Natural killer cell (primary cell): ENCODE data around the gene OR8J1. TPM values are rescaled to one million over a fixed set of nuclear protein-coding genes. Genes with fewer than 3 reads are reported as not detected.

Source experiments
- ATAC-seq, 3 donors: fragments of 150-1000 bp in 2 of 3; fragments of 200-7000 bp in 1 of 3; cut with Tn5 transposase; 1 replicate in 1 of 3; 2 replicates in 2 of 3; pipeline ENCODE4 v1.10.0; 2021; ENCODE audit warnings: mild to moderate bottlenecking in 2 of 3, moderate library complexity in 2 of 3
- DNase-seq, 2 donors: peaks; one replicate each; pipeline versions ENCODE4 v3.0.0 to v3.0.0-alpha.2; 2013 to 2021; ENCODE audit warnings: mixed read lengths in 1 of 2
- H3K27ac ChIP-seq: one replicate; pipeline ENCODE4 v1.5.1; 2013; ENCODE audit warnings: mild to moderate bottlenecking, low read length
- H3K27me3 ChIP-seq: one replicate; pipeline ENCODE4 v1.6.1; 2013; ENCODE audit warnings: low read length; ENCODE audit not compliant: control insufficient read depth, insufficient read depth
- H3K36me3 ChIP-seq: one replicate; pipeline ENCODE4 v1.6.1; 2013; ENCODE audit warnings: low read length; ENCODE audit not compliant: control insufficient read depth, insufficient read depth
- H3K4me1 ChIP-seq: one replicate; pipeline ENCODE4 v1.6.1; 2013; ENCODE audit warnings: low read length; ENCODE audit not compliant: control insufficient read depth, insufficient read depth
- H3K4me3 ChIP-seq: one replicate; pipeline ENCODE4 v1.5.1; 2013; ENCODE audit warnings: low read length
- H3K9me3 ChIP-seq: one replicate; pipeline ENCODE4 v1.6.1; 2013; ENCODE audit warnings: low read length; ENCODE audit not compliant: control insufficient read depth, insufficient read depth
- H3K27ac Mint-ChIP-seq, 2 donors: one replicate each; pipeline ENCODE4 v1.8.0; 2022; ENCODE audit warnings: mild to moderate bottlenecking in 2 of 2, mixed read lengths in 2 of 2, moderate library complexity in 1 of 2
- H3K27me3 Mint-ChIP-seq, 2 donors: one replicate each; pipeline ENCODE4 v1.8.0; 2022; ENCODE audit warnings: low read depth in 2 of 2, mixed read lengths in 2 of 2
- H3K36me3 Mint-ChIP-seq: one replicate; pipeline ENCODE4 v1.8.0; 2022; ENCODE audit warnings: mixed read lengths
- H3K4me1 Mint-ChIP-seq, 2 donors: one replicate each; pipeline ENCODE4 v1.8.0; 2022; ENCODE audit warnings: mixed read lengths in 2 of 2
- H3K4me3 Mint-ChIP-seq: one replicate; pipeline ENCODE4 v1.8.0; 2022; ENCODE audit warnings: mild to moderate bottlenecking, moderate library complexity, mixed read lengths
- H3K9me3 Mint-ChIP-seq, 2 donors: one replicate each; pipeline ENCODE4 v1.8.0; 2022; ENCODE audit warnings: mixed read lengths in 2 of 2
- WGBS: methylation state at CpG from one replicate; pipeline ENCODE4 v1.1.7; 2013; ENCODE audit warnings: missing lambda C conversion rate; ENCODE audit not compliant: insufficient coverage; 5-methylcytosine and 5-hydroxymethylcytosine counted together
- intact Hi-C: fragments of 100-400 bp; cut with micrococcal nuclease; formaldehyde crosslinking; loops from one replicate; pipeline ENCODE4 v1.14.2; 2022
- total RNA-seq, 4 donors: library from RNA; stranded (reverse); fragments of 120-200 nt in 1 of 4; gene quantifications; one replicate each; pipeline versions ENCODE4 v1.2.3 to v1.2.4, GENCODE V29; 2013 to 2022
- TF ChIP-seq, protein P1 (sequence below): fragments of 200-600 bp; IDR thresholded peaks from one replicate; pipeline ENCODE4 v1.8.0; 2022; ENCODE audit warnings: antibody characterized with exemption

Gene OR8J1
- not detected for total RNA-seq
- total RNA-seq (2013), result not detected

DNA sequence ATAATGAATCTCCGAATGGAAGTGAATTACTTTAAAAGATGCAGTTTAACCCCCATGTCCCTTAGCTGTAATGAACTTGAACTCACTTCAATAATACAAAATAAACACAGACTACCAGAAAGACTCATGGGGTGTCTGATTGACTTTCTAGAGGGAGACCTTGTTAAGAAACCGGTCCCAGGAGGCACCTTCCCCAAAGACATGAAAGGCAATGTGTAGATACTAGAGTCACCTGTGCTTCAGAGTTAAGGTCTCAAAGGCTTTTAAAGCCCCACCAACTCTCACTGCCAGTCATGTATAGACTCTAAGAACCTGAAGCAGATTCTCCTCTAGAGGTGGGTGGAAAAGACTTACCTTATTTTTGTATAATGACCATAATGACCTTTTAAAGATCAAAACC lies at the start of gene OR8J1:
Gene OR8J1 (plus strand): TSS at position 301 of the 400 bp plus-strand sequence. CDS start 5,956 bp downstream, outside the sequence.
- Histone ChIP-seq H3K9me3 (no peaks in the 10 kb centered on the region), H3K27me3 (no peaks in the 10 kb centered on the region), H3K4me1 (no peaks in the 10 kb centered on the region), H3K36me3 (no peaks in the 10 kb centered on the region), H3K27ac (no peak within 1 kb of the TSS), H3K4me3 (no peak within 1 kb of the TSS)
- H3K4me3 Mint-ChIP-seq, result no peak within 1 kb of the TSS
- no peak within 1 kb of the TSS for H3K27ac Mint-ChIP-seq
- WGBS, result 100% methylated on average over 1 of the region's 2 CpGs
- H3K27me3 Mint-ChIP-seq, result no peaks in the 10 kb centered on the region
- intact Hi-C loops, result no loop called here
- DNase-seq (no peak), ATAC-seq (no peak)
- peaks cover 10 to 14% of the 10 kb centered on the region in 2 donors for H3K9me3 Mint-ChIP-seq
- TF ChIP-seq, protein P1, sequence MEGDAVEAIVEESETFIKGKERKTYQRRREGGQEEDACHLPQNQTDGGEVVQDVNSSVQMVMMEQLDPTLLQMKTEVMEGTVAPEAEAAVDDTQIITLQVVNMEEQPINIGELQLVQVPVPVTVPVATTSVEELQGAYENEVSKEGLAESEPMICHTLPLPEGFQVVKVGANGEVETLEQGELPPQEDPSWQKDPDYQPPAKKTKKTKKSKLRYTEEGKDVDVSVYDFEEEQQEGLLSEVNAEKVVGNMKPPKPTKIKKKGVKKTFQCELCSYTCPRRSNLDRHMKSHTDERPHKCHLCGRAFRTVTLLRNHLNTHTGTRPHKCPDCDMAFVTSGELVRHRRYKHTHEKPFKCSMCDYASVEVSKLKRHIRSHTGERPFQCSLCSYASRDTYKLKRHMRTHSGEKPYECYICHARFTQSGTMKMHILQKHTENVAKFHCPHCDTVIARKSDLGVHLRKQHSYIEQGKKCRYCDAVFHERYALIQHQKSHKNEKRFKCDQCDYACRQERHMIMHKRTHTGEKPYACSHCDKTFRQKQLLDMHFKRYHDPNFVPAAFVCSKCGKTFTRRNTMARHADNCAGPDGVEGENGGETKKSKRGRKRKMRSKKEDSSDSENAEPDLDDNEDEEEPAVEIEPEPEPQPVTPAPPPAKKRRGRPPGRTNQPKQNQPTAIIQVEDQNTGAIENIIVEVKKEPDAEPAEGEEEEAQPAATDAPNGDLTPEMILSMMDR, result no peak
- H3K4me1 Mint-ChIP-seq, result no peaks in the 10 kb centered on the region
- no peaks in the 10 kb centered on the region for H3K36me3 Mint-ChIP-seq

GRCh38 chr11:56307836-56308235 lies 46.3 kb upstream of the OR8J1 start:
- no peaks in the 10 kb centered on the region for H3K4me1 Mint-ChIP-seq
- DNase-seq (no peak), ATAC-seq (no peak)
- peaks cover 10% of the 10 kb centered on the region for H3K9me3 ChIP-seq
- H3K27me3 ChIP-seq, result no peaks in the 10 kb centered on the region
- TF ChIP-seq, protein P1, result no peak
- H3K4me1 ChIP-seq, result no peaks in the 10 kb centered on the region
- peaks cover 20 to 44% of the 10 kb centered on the region in 2 donors for H3K9me3 Mint-ChIP-seq
- peaks cover 44% of the 10 kb centered on the region for H3K36me3 Mint-ChIP-seq
- no peak overlapping the region for H3K27ac Mint-ChIP-seq
- H3K4me3 ChIP-seq, result no peak overlapping the region
- H3K27ac ChIP-seq, result no peak overlapping the region
- H3K27me3 Mint-ChIP-seq, result no peaks in the 10 kb centered on the region
- H3K4me3 Mint-ChIP-seq, result no peak overlapping the region
- no peaks in the 10 kb centered on the region for H3K36me3 ChIP-seq
- WGBS, result 91% methylated on average over 3 of the region's 3 CpGs
- intact Hi-C loops, result no loop called here

DNA sequence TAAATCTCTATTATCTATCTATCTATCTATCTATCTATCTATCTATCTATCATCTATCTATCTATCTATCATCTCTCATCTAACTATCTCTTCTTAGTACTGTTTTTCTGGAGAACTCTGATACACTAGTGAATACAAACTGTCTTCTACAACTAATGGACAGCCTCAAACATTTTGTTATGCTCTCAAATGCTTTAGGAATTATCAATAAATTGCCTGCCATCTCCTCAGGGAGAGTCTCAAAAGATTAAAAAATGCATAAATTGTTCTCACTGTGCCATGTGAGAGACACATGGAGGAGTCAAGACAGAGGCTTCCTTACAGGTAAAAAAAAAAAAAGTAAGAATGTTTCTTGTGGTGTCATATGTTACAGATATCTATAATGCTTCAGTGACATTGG lies 39.2 kb upstream of the OR8J1 start, which contains the start of gene OR8K3:
Gene OR8K3 (plus strand): TSS at position 301 of the 400 bp plus-strand sequence. CDS start 3,163 bp downstream, outside the sequence.
- no peaks in the 10 kb centered on the region for H3K27me3 ChIP-seq
- Mint-ChIP-seq H3K4me3 (no peak within 1 kb of the TSS), H3K27me3 (no peaks in the 10 kb centered on the region), H3K9me3 (peaks cover 15 to 21% of the 10 kb centered on the region in 2 donors), H3K36me3 (peaks cover 5% of the 10 kb centered on the region), H3K4me1 (no peaks in the 10 kb centered on the region), H3K27ac (no peak within 1 kb of the TSS)
- intact Hi-C loops, result no loop called here
- TF ChIP-seq, protein P1, result no peak
- no peaks in the 10 kb centered on the region for H3K36me3 ChIP-seq
- ATAC-seq (no peak), DNase-seq (no peak)
- peaks cover 3% of the 10 kb centered on the region for H3K9me3 ChIP-seq
- H3K4me1 ChIP-seq, result no peaks in the 10 kb centered on the region
- no peak within 1 kb of the TSS for H3K27ac ChIP-seq
- H3K4me3 ChIP-seq, result no peak within 1 kb of the TSS

- Mint-ChIP-seq H3K36me3 (no peaks in the 10 kb centered on the region), H3K9me3 (peaks cover 6% of the 10 kb centered on the region in 2 donors), H3K27me3 (no peaks in the 10 kb centered on the region), H3K27ac (no peak overlapping the region), H3K4me3 (no peak overlapping the region), H3K4me1 (no peaks in the 10 kb centered on the region)
- DNase-seq (no peak), ATAC-seq (no peak)
- Histone ChIP-seq H3K27me3 (no peaks in the 10 kb centered on the region), H3K4me3 (no peak overlapping the region), H3K36me3 (no peaks in the 10 kb centered on the region), H3K27ac (no peak overlapping the region), H3K9me3 (peaks cover 23% of the 10 kb centered on the region), H3K4me1 (no peaks in the 10 kb centered on the region)
- WGBS, result 88% methylated on average over 34 of the region's 34 CpGs
- intact Hi-C loops, result no loop called here
- TF ChIP-seq, protein P1, result no peak
Observed at GRCh38 chr11:56331861-56332491, 22.1 kb upstream of the OR8J1 start.
